DLD1 (cell line): ENCODE data around the gene PRPF6.
"Not testable (repeated sequence)": the region's sequence is repeated elsewhere in the genome, so short reads cannot be mapped to it uniquely, and the experiment has no call there.

ENCODE experiments used
- in situ Hi-C: cut with HindIII; loops from 2 replicates; pipeline ENCODE4 v1.10.0; 2017; ENCODE audit warnings: low sequenced_read_pairs

Gene PRPF6

DNA sequence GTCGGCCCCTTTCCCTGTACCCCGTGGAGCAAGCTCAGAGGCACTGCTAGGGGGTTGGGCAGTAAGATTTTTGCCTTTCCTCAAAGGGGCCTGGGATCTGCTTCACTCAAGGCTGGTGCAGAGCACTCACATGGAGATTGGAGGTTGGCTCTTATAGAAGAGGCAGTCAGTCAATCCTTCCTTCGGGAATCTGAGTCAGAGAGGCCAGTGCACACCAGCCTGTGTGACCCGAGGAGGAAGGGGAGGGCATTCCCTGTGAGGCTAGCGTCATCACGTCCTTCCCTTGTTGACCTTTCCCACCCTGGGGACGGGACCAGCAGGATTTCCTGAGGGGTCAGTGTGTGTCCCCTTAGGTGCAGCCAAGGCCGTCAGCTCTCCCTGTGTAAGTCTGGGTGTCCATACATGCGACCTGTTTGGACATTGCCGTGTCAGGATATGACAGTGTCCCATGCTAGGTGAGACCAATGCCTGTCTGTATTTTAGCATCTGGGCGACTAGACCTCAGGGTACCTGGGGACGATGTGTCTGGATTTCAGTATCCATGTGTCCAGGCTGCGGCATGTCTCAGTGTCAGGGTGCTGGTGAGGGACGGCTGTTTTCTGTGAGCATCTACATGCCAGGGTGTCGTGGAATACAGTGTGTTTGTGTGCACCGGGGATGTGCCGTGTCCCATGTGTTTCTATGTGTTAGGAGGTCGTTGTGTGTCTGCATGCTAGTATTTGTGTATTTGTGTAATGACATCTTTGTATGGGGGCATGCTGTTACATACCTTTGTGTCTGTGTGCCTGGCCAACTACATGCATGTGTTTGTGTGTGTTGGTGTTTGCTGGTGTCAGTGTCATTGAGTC, 8.4 kb upstream of the PRPF6 start:
- in situ Hi-C loops = no loop called here

DNA sequence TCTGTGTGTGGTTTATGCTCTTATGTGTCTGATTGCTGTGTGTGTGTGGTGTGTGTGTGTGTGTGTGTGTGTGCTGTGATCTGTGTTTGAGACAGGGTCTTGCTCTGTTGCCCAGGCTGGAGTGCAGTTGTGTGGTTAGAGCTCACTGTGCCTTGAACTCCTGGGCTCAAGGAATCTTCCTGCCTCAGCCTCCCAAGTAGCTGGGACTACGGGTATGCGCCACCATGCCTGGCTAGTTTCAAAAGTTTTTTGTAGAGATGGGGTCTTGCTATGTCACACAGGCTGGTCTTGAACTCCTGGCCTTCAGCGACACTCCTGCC, 7.8 kb upstream of the PRPF6 start:
- in situ Hi-C loops = no loop called here

DNA sequence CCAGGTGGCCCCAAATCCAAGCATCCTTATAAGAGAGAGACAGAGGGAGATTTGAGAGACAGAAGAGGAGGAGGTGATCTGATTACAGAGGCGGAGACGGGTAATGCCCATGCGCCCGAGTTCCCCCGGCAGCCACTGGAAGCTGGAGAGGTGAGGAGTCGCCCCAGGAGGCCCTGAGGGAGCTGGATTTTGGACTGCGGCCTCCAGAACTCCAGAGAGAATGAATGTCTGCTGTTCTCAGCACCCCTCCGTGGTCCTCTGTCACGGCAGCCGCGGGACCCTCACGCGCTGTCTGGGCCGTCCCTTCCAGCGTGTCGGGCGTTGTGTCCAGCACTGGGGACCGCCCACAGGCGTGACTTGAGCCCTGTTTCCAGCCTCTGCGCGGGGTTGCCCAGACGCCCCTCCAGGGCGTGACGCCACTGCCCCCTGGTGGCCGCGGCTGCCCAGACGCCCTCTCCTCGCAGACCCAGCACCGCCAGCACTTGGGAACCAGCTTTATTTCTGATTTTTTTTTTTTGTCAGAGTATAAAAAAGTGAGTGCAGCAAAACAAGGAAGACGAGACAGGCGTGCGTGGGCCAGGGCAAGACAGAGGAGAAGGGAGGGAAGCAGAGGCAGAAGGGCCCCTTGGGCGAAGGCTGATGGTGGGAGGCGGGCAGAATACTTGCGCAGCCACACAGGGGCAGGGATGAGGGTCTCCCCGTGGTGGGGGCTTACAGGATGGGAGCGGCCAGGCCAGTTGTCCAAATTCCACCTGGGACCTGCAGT, 7.1 kb upstream of the PRPF6 start:
- in situ Hi-C loops = no loop called here

DNA sequence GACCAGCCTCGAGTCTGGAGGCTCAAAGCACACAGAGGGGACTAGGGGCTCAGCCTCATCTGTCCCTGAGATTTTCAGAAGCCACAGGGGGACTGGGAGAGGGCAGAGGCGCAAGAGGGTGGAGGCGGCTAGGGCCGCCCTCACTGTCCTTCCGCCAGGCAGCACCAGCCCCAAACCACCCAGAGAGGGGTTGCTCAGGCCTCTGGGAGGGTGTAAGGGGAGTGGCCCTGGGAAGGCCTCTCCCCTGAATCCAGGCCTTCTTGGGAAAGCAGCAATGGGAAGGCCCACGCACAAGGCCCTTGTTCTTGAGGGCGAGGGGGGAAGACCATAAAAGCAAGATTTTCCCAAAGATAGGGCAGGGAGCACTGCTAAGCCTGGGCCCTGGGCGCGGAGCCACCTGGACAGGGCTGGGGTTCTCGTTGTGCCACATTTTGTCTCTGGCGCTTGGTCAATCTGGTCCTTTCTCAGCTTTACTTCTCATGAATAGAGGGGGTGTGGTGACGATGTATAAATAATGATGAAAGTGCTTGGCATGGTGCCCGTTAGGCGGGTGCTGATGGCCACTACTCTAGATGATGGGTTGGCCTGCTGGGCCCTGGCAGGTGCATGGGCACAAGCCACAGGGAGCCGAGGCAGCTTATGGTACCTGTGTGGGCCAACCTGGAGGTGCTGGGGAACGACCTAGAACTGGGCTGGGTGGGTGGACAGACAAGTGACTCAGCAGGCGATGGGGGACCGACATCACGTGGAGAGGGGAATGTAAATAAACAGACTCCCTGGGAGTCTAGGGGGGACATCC, 6.3 kb upstream of the PRPF6 start:
- in situ Hi-C loops = no loop called here

DNA sequence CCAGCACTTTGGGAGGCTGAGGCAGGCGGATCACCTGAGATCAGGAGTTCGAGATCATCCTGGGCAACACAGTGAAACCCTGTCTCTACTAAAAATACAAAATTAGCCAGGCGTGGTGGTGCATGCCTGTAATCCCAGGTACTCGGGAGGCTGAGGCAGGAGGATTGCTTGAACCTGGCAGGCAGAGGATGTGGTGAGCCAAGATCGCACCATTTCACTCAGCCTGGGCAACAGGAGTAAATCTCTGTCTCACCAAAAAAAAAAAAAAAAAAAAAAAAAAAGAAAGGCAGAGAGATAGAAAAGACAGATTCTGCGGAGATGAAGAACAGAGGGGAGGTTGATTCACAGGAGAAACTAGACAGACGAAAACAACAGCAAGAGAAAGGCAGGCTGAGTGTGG, 4.4 kb upstream of the PRPF6 start:
- in situ Hi-C loops = not testable (repeated sequence)

DNA sequence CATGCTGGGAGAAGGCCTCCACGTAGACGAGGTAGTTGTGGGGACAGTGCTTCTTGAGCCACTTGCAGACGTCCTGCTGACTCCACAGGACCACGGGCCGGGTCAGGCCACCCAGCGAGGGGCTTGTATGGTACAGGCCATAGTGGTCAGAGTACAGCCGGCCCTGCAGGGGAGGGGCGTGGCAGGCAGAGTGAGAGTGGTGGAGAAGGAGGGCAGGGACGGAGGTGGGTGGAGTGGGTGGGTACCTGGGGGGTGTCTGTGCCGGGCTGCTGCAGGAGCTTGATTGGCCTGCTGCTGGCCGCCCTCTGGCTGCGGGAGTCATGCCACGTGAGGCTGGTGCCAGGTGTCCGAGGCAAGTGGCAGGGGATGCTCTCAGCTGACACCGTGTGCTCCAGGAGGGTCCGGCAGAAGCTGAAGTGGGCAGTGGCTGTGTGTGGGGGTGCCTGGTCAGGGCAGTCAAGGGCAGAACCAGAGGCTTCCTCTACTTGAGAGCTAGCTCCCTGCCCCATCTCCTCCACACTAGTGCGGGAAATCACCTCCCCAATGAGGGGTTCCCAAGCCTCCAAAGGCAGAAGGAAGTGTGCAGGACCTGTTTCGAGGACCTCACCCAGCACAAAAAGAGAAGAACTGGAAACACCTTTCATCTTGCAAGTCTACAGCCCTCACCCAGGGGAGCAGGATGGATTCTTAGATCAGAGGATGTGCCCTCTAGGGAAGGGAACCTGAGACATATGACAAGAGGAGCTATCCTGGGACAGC, 3.8 kb upstream of the PRPF6 start:
- in situ Hi-C loops = no loop called here

DNA sequence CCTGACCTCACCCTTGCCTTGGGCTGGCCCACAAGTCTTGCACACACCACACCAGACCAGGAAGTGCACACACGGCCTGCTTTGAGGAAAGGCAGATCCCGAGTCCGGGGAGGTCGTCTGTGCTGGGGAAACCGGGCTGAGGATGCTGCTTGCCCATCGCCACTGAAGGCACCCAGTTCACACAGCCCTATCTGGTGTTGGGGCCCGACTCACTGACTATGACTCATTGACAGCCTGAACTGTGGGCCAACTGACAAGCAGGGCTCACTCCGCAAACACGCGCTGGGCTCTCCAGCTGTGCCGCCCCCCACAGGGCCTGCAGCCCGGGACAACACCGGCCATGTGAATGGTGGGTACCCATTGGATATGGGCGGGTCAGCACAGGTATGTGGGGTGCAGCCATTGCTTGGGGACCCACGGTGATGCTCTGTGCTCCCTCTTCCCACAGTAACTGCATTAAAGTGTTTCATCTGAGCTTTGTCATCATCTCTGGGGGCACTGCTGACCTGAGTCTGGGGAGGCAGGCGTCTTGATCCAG, 3.1 kb upstream of the PRPF6 start:
- in situ Hi-C loops = no loop called here

DNA sequence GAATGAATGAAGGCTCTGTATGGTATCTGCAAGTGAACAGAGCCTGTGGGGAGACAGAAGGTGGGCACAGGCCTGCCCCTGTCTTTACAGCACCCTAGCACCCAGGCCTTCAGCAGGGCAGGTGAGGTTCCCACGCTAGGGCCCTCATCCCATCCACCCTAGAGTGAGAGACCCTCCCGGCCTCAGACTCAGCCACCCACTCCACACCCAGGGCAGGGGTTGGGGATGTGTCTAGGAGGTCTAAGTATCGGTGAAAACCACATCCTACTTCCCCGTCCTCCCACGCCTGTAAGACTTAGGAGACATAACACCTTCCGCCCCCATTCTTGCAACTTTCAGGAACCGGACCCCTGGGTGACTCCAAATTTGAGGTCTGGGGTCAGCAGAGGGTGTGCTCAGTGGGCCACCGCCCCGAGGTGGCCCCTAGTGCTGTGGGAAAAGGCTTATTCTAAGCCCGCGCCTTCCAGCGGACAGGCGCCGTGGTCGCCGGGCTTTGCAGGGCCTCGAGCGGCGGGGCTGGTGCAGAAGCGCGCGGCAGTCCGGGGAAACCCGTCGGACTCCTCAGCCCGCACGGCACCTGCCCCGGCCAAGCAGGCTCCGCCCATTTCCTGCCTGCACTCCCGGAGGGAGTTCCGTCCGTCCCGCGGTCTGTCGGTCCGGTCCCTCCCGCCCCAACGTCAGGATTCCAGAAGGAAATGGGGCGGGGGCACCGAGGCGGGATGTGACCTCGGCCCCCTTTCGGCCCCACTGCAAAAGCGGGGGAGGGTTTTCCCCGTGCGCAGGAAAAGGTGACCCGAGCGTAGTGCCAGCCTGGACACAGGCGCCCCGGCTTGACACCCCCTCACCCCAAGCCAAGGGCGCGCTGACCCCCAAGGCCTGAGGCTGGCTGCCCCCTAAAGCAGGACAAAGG, 2.4 kb upstream of the PRPF6 start:
- in situ Hi-C loops = no loop called here

DNA sequence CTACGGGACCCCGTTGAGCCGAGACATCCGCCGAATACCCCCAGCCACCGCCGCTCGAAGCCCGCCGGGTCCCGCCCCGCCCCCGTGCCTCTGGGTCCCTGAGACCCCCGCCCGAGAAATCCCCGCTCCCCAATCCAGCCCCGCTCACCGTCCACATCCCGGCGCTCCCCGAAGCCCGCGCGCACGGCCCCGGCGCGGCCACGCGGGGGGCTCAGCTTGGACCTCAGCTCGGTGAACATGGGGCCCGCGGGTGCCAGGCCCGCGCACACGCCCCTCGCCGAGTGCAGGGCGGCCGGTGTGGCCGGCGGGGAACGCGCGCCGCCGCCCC, 1.7 kb upstream of the PRPF6 start:
- in situ Hi-C loops = no loop called here

DNA sequence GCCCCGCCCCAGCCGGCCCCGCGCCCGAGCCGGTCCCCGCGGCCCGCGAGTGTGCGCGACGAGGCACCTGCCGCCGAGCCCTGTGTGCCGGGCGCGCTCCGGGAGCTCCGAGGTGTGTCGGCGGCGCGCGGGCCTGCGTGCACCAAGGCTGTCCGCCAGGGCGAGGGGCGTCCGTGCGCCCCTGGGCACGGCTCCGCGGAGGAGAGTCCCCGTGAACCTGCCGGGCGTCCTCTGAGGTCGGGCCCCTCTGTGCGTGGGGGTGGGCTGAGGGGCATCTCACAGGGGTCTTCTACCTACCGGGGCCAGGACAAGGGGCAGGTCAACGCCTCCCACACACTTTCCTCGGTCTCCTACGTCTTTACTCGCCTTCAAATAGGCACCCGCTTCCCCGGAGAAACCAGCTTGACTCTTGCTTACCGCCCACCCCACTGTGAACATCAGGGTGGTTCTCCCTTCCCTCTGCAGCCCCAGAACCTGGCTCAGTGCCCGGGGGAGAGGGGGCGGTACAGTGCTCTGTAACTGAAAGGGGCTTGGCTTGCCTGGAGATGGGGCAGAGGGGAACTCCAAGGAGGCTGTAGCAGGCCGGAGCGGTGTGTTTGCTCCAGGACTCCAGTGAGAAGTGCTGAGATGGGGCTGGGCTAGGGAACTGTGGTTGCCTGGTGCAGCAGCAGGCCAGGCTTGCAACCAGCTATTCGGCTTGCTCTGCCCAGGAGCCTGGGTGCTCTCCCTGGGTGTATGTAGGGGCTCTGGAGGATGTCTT, 1.2 kb upstream of the PRPF6 start, which contains the start of gene SAMD10:
Gene SAMD10 (minus strand): TSS at position 86 of the 760 bp plus-strand sequence. CDS start 175 bp downstream, outside the sequence.
- in situ Hi-C loops = no loop called here

DNA sequence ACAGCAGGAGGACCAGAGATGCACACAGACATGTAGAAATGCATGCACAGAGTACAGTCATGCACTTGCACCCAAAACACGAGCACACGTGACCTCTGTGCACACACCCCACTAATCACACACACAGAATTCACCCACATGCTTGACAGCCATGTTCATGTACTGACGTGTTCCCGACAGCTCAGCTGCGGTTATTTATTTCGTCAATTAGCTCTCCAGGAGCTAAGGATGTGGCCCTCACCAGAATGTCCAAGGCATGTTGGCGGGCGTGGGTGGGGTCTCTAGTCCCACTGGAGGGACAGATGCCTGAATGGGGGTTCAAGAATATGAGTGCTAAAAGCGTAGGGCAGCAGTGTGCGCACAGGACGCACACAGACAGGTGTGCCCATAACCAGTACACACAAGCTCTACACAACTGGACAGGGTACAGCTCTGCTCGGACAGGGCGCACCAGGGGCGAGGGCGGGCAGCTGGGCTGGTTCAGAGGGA, 571 bp upstream of the PRPF6 start:
- in situ Hi-C loops = no loop called here

DNA sequence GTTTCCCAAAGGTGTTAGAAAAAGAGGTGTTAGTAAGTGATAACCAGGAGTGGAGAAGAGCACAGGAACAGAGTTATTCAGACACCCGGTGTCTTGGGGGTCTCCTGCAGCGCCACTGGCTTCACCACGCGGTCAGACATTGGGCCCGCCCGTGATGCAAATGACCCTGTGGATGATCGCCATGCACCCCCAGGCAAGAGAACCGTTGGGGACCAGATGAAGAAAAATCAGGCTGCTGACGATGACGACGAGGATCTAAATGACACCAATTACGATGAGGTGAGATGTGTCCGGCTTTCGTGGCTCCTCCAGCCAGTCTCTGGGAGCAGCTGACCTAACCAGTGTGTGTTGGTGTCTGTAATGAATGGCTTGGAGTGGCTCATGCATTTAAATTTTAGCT, 2.0 kb downstream of the PRPF6 start:
- in situ Hi-C loops = no loop called here

DNA sequence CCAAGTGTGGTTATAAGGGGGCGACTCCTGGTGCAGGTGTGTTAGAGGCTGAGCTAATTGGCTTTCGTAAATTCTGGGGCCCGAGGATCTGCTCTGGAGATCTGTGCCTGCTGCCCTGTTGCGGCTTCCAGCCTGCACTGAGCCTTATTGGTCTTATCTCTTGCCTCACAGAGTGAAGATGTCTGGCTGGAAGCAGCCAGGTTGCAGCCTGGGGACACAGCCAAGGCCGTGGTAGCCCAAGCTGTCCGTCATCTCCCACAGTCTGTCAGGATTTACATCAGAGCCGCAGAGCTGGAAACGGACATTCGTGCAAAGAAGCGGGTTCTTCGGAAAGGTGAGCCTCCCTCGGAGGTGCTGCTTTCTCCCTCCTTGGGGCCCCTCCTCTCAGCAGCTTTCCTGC, 20.0 kb downstream of the PRPF6 start:
- in situ Hi-C loops = no loop called here

DNA sequence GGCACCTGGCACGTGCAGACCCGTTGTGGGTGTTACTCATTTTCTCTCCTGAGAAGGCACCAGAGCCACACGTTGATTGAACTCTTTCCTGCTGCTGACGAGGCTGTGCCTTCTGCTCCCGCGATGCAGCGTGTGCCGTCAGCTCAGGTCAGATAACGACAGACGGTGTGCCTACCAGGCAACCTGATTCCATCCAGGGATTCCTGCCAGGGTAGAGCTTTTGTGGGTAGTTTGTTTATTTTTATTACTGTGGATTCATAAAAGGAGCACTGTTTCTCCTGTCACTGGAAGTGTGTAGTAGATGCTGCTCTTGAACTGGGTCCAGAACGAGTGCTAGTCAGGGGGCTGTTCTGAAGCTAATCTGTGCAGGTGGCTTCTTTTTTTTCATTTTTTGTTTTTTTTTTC, 20.7 kb downstream of the PRPF6 start:
- in situ Hi-C loops = no loop called here

DNA sequence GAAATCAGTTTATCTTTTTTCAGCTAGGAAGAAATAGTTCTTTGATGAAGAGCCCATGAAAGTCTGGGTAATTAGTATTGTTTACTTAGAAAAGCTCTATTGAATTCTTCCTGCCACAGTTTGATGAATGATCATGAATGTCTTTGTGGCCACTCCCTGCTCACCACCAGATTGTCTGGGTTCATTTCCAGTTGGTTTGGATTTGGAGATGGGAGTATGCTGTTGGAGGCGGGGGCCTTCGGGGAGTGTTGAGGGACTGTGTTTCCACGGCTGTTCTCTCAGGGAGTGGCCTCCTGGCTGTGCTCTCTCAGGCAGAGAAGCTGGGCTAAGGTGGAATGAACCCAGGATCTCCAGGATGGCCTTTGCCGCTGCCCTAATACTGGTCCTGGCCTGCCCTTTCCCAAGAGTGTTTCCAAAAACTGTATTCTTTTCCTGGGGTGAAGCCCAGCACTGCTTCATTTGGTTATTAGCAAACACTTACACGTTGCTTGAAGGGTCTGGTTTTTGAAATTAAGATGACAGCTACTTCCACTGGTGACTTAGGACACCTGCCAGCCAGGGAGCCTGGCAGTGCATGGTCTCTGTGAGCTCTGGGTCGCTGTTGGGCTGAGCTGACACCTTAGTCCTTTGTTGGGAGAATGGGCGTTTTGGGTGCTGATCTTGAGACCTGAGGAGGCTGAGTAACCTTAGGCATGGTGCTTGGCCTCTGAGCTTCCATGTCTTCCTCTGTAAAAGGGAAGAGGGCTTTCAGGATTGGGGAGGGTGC, 23.2 kb downstream of the PRPF6 start:
- in situ Hi-C loops = no loop called here

DNA sequence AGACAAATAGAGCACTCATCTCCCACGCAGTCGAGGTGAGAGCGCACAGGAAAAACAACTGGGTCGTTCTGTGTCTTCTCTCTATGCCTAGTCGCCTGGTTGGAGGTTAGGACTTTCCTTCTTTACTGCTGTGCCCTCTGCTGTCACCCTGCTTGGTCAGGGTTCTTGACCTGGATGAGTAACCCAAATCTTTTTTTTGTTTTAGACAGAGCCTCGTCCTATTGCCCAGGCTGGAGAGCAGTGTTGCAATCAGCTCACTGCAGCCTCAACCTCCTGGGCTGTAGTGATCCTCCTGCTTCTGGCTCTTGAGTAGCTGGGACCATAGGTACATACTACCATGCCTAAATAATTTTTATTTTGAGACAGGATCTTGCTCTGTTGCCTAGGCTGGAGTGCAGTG, 24.5 kb downstream of the PRPF6 start:
- in situ Hi-C loops = no loop called here

DNA sequence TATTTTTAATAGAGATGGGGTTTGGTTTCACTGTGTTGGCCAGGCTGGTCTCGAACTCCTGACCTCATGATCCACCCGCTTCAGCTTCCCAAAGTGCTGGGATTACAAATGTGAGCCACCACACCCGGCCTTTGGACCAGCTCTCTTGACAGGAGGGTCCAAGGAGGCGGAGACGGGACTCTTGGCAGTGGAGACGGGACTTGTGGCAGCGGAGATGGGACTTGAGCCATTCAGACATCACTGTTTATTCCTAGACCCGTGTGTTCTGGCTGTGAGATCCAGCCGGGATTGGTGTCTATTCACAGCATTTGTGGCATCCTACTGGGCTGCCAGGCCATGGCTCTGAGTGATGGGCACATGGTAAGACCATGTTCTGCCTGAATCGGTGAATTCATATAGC, 25.6 kb downstream of the PRPF6 start:
- in situ Hi-C loops = no loop called here

DNA sequence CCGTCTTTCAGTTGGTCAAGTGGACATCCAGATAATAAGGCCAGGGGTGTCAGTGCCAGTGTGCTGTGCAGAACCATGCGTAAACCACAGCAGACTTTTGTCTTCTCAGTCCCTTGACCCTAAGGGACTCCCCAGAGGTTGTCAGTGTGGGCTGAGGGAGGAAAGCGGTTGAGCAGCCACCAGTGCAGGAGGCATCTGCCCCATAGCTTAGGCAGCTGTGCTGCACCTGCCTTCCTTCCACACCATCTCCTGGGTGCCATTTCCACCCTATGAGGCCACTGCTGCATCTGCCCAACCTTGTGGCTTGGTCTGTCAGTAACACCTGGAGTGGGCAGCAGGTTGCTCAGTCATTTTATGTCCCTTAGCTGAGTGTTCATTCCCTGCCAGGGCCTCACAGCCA, 26.0 kb downstream of the PRPF6 start:
- in situ Hi-C loops = no loop called here
